Sciatic nerve (tissue), 1 donor: Measurements from ENCODE around the gene FAM193B. TPM values are rescaled to one million over a fixed set of nuclear protein-coding genes. Genes with fewer than 3 reads are reported as not detected.

ENCODE experiments used
- total RNA-seq: library from RNA; stranded (reverse); fragmentation: NEBNext Ultra II Directional; extraction: Animal tissue kit (Norgen Biotek cat#: 25700); gene quantifications from one replicate; pipeline ENCODE4 v1.2.1, GENCODE V29; 2021
- donor health status: DM: no; HTN: no; CAD: no.

The FAM193B gene
- total RNA-seq, 1 donor from 2014 or later = 113 TPM

Other genes with a start within 250 kb of the FAM193B start
- gene MXD3, start 242.7 kb downstream of the FAM193B start, total RNA-seq = 9.9 TPM
- gene LMAN2, start 202.9 kb downstream of the FAM193B start, total RNA-seq = 70.0 TPM
- gene RGS14, start 196.6 kb downstream of the FAM193B start, total RNA-seq = 9.3 TPM
- not detected for gene SLC34A1, start 170.1 kb downstream of the FAM193B start, total RNA-seq
- gene PFN3, start 153.9 kb downstream of the FAM193B start, total RNA-seq = not detected
- 0.49 TPM for gene F12, start 145.0 kb downstream of the FAM193B start, total RNA-seq
- gene GRK6, start 127.9 kb downstream of the FAM193B start, total RNA-seq = 25.0 TPM
- gene PRR7, start 107.7 kb downstream of the FAM193B start, total RNA-seq = 8.2 TPM
- 63.5 TPM for gene DBN1, start 80.9 kb downstream of the FAM193B start, total RNA-seq
- gene PDLIM7, start 57.0 kb downstream of the FAM193B start, total RNA-seq = 144 TPM
- 16.2 TPM for gene DOK3, start 44.7 kb downstream of the FAM193B start, total RNA-seq
- 68.2 TPM for gene DDX41, start 37.6 kb downstream of the FAM193B start, total RNA-seq
- gene TMED9, start 37.6 kb upstream of the FAM193B start, total RNA-seq = 81.0 TPM
- 16.5 TPM for gene B4GALT7, start 45.6 kb upstream of the FAM193B start, total RNA-seq
- 3.0 TPM for gene FAM153A, start 228.3 kb upstream of the FAM193B start, total RNA-seq